Measurements from ENCODE around the gene SIRPA. TPM values are rescaled to one million over a fixed set of nuclear protein-coding genes. Genes with fewer than 3 reads are reported as not detected.

SIRPA gene
- total RNA-seq, 1 donor from 2014 or later = 6.8 TPM

- no peak overlapping the region for H3K27ac Mint-ChIP-seq
- no peak for DNase-seq (ENCODE audit: low spot score in 2 of 2, unreplicated experiment in 2 of 2)
- H3K4me1 Mint-ChIP-seq = peaks cover 21% of the 10 kb centered on the region
- TF ChIP-seq CTCF (IDR thresholded peaks at IDR 0.05; ENCODE audit: unreplicated experiment) = no peak
- peak overlapping the region; percentile 61 for H3K4me3 Mint-ChIP-seq
- peaks cover 41% of the 10 kb centered on the region for H3K27me3 Mint-ChIP-seq (ENCODE audit: low read depth)
- H3K36me3 Mint-ChIP-seq = no peaks in the 10 kb centered on the region
- no peaks in the 10 kb centered on the region for H3K9me3 Mint-ChIP-seq
These were observed 1.3 kb upstream of the SIRPA start for GRCh38 chr20:1893721-1894470.

GRCh38 chr20:1894471-1894950 lies 696 bp upstream of the SIRPA start:
- no peaks in the 10 kb centered on the region for H3K9me3 Mint-ChIP-seq
- peaks cover 23% of the 10 kb centered on the region for H3K4me1 Mint-ChIP-seq
- H3K27ac Mint-ChIP-seq = no peak overlapping the region
- DNase-seq (ENCODE audit: low spot score in 2 of 2, unreplicated experiment in 2 of 2) = peak; percentile 49 to 76
- no peaks in the 10 kb centered on the region for H3K36me3 Mint-ChIP-seq
- peaks cover 41% of the 10 kb centered on the region for H3K27me3 Mint-ChIP-seq (ENCODE audit: low read depth)
- peak overlapping the region; percentile 46 for H3K4me3 Mint-ChIP-seq
- TF ChIP-seq CTCF (IDR thresholded peaks at IDR 0.05; ENCODE audit: unreplicated experiment) = no peak

- no peak for DNase-seq (ENCODE audit: low spot score in 2 of 2, unreplicated experiment in 2 of 2)
- H3K4me1 Mint-ChIP-seq = peaks cover 23% of the 10 kb centered on the region
- H3K27me3 Mint-ChIP-seq (ENCODE audit: low read depth) = peaks cover 38% of the 10 kb centered on the region
- H3K4me3 Mint-ChIP-seq = peak overlapping the region; percentile 71
- TF ChIP-seq CTCF (IDR thresholded peaks at IDR 0.05; ENCODE audit: unreplicated experiment) = no peak
- H3K27ac Mint-ChIP-seq = no peak overlapping the region
- H3K9me3 Mint-ChIP-seq = no peaks in the 10 kb centered on the region
- H3K36me3 Mint-ChIP-seq = no peaks in the 10 kb centered on the region
These were observed 672 bp downstream of the SIRPA start for GRCh38 chr20:1895674-1896483.

GRCh38 chr20:1896484-1897258 lies 1.5 kb downstream of the SIRPA start:
- DNase-seq (ENCODE audit: low spot score in 2 of 2, unreplicated experiment in 2 of 2) = no peak
- peak overlapping the region; percentile 71 for H3K4me3 Mint-ChIP-seq
- H3K27me3 Mint-ChIP-seq (ENCODE audit: low read depth) = peaks cover 36% of the 10 kb centered on the region
- H3K27ac Mint-ChIP-seq = no peak overlapping the region
- H3K9me3 Mint-ChIP-seq = no peaks in the 10 kb centered on the region
- no peak for TF ChIP-seq CTCF (IDR thresholded peaks at IDR 0.05; ENCODE audit: unreplicated experiment)
- H3K4me1 Mint-ChIP-seq = peaks cover 23% of the 10 kb centered on the region
- H3K36me3 Mint-ChIP-seq = no peaks in the 10 kb centered on the region

GRCh38 chr20:1897541-1897940 lies 2.3 kb downstream of the SIRPA start:
- Mint-ChIP-seq H3K27ac (no peak overlapping the region), H3K4me3 (no peak overlapping the region), H3K9me3 (no peaks in the 10 kb centered on the region), H3K27me3 (ENCODE audit: low read depth) (peaks cover 29% of the 10 kb centered on the region), H3K4me1 (peaks cover 23% of the 10 kb centered on the region), H3K36me3 (no peaks in the 10 kb centered on the region)
- TF ChIP-seq CTCF (IDR thresholded peaks at IDR 0.05; ENCODE audit: unreplicated experiment) = no peak
- DNase-seq (ENCODE audit: low spot score in 2 of 2, unreplicated experiment in 2 of 2) = no peak
